Smooth muscle cell (in vitro differentiated cells): ENCODE data around the gene C1QL4. TPM values are rescaled to one million over a fixed set of nuclear protein-coding genes. Genes with fewer than 3 reads are reported as not detected.
"Not testable (repeated sequence)": the region's sequence is repeated elsewhere in the genome, so short reads cannot be mapped to it uniquely, and the experiment has no call there.

Experiments
- DNase-seq: peaks from one replicate; lab custom pipeline; 2025; ENCODE audit not compliant: unreplicated experiment; lab: John Stamatoyannopoulos, UW
- H2AFZ ChIP-seq: fragments of 200-600 bp; sonication (generic); 2 replicates; pipeline ENCODE4 v1.6.0; 2016; ENCODE audit warnings: antibody characterized with exemption, low read depth, mild to moderate bottlenecking
- H3F3A ChIP-seq: fragments of 200-600 bp; sonication (generic); 2 replicates; pipeline ENCODE4 v1.6.0; 2017; ENCODE audit warnings: antibody characterized with exemption, low read depth
- H3K27ac ChIP-seq: fragments of 200-600 bp; sonication (generic); 2 replicates; pipeline ENCODE4 v1.5.1; 2016; ENCODE audit warnings: low read depth, mild to moderate bottlenecking
- H3K27me3 ChIP-seq: fragments of 200-600 bp; sonication (generic); 2 replicates; pipeline ENCODE4 v1.6.1; 2016; ENCODE audit warnings: low read depth, mild to moderate bottlenecking
- H3K36me3 ChIP-seq: fragments of 200-600 bp; sonication (generic); 2 replicates; pipeline ENCODE4 v1.5.1; 2016; ENCODE audit warnings: low read depth
- H3K4me1 ChIP-seq: fragments of 200-600 bp; sonication (generic); 2 replicates; pipeline ENCODE4 v1.5.1; 2016; ENCODE audit warnings: low read depth
- H3K4me2 ChIP-seq: fragments of 200-600 bp; sonication (generic); 2 replicates; pipeline ENCODE4 v1.6.0; 2016; ENCODE audit warnings: mild to moderate bottlenecking
- H3K4me3 ChIP-seq: fragments of 200-600 bp; sonication (generic); 2 replicates; pipeline ENCODE4 v1.5.1; 2016; ENCODE audit warnings: mild to moderate bottlenecking
- H3K79me2 ChIP-seq: fragments of 200-600 bp; sonication (generic); 2 replicates; pipeline ENCODE4 v1.6.0; 2016; ENCODE audit warnings: low read depth, mild to moderate bottlenecking
- H3K9ac ChIP-seq: fragments of 200-600 bp; sonication (generic); 2 replicates; pipeline ENCODE4 v1.6.0; 2016; ENCODE audit warnings: low read depth
- H3K9me3 ChIP-seq: fragments of 200-600 bp; sonication (generic); replicated peaks from 2 replicates; pipeline ENCODE4 v1.5.1; 2016; ENCODE audit warnings: low read depth
- H4K20me1 ChIP-seq: fragments of 200-600 bp; sonication (generic); 2 replicates; pipeline ENCODE4 v1.6.0; 2016; ENCODE audit warnings: low read depth
- CTCF ChIP-seq: fragments of 200-600 bp; sonication (generic); IDR thresholded peaks from 2 replicates; pipeline ENCODE4 v1.5.1; 2017; ENCODE audit warnings: borderline replicate concordance, mild to moderate bottlenecking, antibody characterized with exemption; ENCODE audit not compliant: insufficient read depth, poor library complexity, severe bottlenecking
- WGBS: methylation state at CpG from one replicate; pipeline ENCODE4 v1.1.7; 2016; ENCODE audit warnings: low lambda C conversion rate; 5-methylcytosine and 5-hydroxymethylcytosine counted together
- polyA plus RNA-seq: library from polyadenylated mRNA; unstranded; fragments of >200 nt; fragmentation: Nextera tagmentation; extraction: Ambion mirVana; gene quantifications from 2 replicates; pipeline ENCODE4 v1.2.1, GENCODE V29; 2016
- total RNA-seq: library from RNA; depleted of rRNA; stranded (reverse); fragments of >200 nt; gene quantifications from 2 replicates; pipeline ENCODE4 v1.2.3, GENCODE V29; 2014

Gene C1QL4
- total and polyA plus RNA-seq, 2 experiments from 2014 or later, result 0.09 TPM; not detected in 1

- Histone ChIP-seq H3K9me3 (no peaks in the 10 kb centered on the region), H3K27me3 (peaks cover 81% of the 10 kb centered on the region), H3K4me2 (no peak overlapping the region), H3K36me3 (no peaks in the 10 kb centered on the region), H3K27ac (no peak overlapping the region), H2AFZ (no peak overlapping the region), H3K4me1 (peaks cover 3% of the 10 kb centered on the region), H3K79me2 (no peaks in the 10 kb centered on the region), H3K9ac (no peak overlapping the region), H3K4me3 (no peak overlapping the region), H3F3A (no peaks in the 10 kb centered on the region), H4K20me1 (no peaks in the 10 kb centered on the region)
- WGBS, result 76% methylated on average over 16 of the region's 16 CpGs
- no peak for DNase-seq
- TF ChIP-seq CTCF, result no peak
Observed at GRCh38 chr12:49335118-49335954, 1.7 kb downstream of the C1QL4 start.

GRCh38 chr12:49334681-49335080, 2.3 kb downstream of the C1QL4 start:
- Histone ChIP-seq H3F3A (no peaks in the 10 kb centered on the region), H3K4me2 (no peak overlapping the region), H3K27ac (no peak overlapping the region), H3K79me2 (no peaks in the 10 kb centered on the region), H3K36me3 (no peaks in the 10 kb centered on the region), H3K9ac (no peak overlapping the region), H2AFZ (no peak overlapping the region), H3K9me3 (no peaks in the 10 kb centered on the region), H4K20me1 (no peaks in the 10 kb centered on the region), H3K4me1 (peaks cover 3% of the 10 kb centered on the region), H3K27me3 (peaks cover 74% of the 10 kb centered on the region), H3K4me3 (no peak overlapping the region)
- 89% methylated on average over 12 of the region's 12 CpGs for WGBS
- DNase-seq, result no peak
- TF ChIP-seq CTCF, result no peak

GRCh38 chr12:49334226-49334625, 2.8 kb downstream of the C1QL4 start:
- H4K20me1 ChIP-seq, result no peaks in the 10 kb centered on the region
- peaks cover 3% of the 10 kb centered on the region for H3K4me1 ChIP-seq
- no peaks in the 10 kb centered on the region for H3K36me3 ChIP-seq
- no peak for TF ChIP-seq CTCF
- H3K79me2 ChIP-seq, result no peaks in the 10 kb centered on the region
- no peak for DNase-seq
- H3K27ac ChIP-seq, result no peak overlapping the region
- no peak overlapping the region for H3K4me2 ChIP-seq
- H3F3A ChIP-seq, result no peaks in the 10 kb centered on the region
- no peak overlapping the region for H3K4me3 ChIP-seq
- 94% methylated on average over 19 of the region's 19 CpGs for WGBS
- H3K9ac ChIP-seq, result no peak overlapping the region
- H3K9me3 ChIP-seq, result no peaks in the 10 kb centered on the region
- H3K27me3 ChIP-seq, result peaks cover 70% of the 10 kb centered on the region
- H2AFZ ChIP-seq, result no peak overlapping the region

- not testable (repeated sequence) for H2AFZ ChIP-seq, H3K9me3 ChIP-seq, H3K4me1 ChIP-seq, H3K9ac ChIP-seq, H3K79me2 ChIP-seq, H4K20me1 ChIP-seq, H3K27ac ChIP-seq, DNase-seq, H3K36me3 ChIP-seq, H3F3A ChIP-seq, H3K4me3 ChIP-seq, H3K4me2 ChIP-seq
- WGBS, result 95% methylated on average over 21 of the region's 21 CpGs
- peaks cover 65% of the 10 kb centered on the region for H3K27me3 ChIP-seq
Observed at GRCh38 chr12:49333778-49334177, 3.2 kb downstream of the C1QL4 start.
